Measurements from ENCODE around the gene SH3GLB2. TPM values are rescaled to one million over a fixed set of nuclear protein-coding genes. Genes with fewer than 3 reads are reported as not detected.
A peak's percentile ranks its signal among the peaks of the same experiment; 100 is the strongest.

Gene SH3GLB2
- polyA plus RNA-seq (ENCODE audit: insufficient read length in 4 of 4): 100 to 1,000 TPM; 102 to 194 (median 137) TPM

GRCh38 chr9:129028192-129028966, at the start of gene SH3GLB2:
SH3GLB2 (minus strand) TSS chr9:129028331; CDS start chr9:129028154, 177 bp downstream.
- DNase-seq (ENCODE audit: low read depth in 4 of 4, low spot score in 2 of 4): peak in 3 of 4 donors; percentile 79 to 87 (median 81)

GRCh38 chr9:129077236-129077635, 49.1 kb upstream of the SH3GLB2 start:
- DNase-seq (ENCODE audit: low read depth in 4 of 4, low spot score in 2 of 4): no peak

GRCh38 chr9:129076640-129077037, 48.5 kb upstream of the SH3GLB2 start:
- no peak for DNase-seq (ENCODE audit: low read depth in 4 of 4, low spot score in 2 of 4)

- no peak for DNase-seq (ENCODE audit: low read depth in 4 of 4, low spot score in 2 of 4)
Observed at GRCh38 chr9:129075996-129076639, 48.0 kb upstream of the SH3GLB2 start.

- DNase-seq (ENCODE audit: low read depth in 4 of 4, low spot score in 2 of 4): no peak
Observed at GRCh38 chr9:129074106-129074505, 46.0 kb upstream of the SH3GLB2 start.

- DNase-seq (ENCODE audit: low read depth in 4 of 4, low spot score in 2 of 4): no peak
Observed at GRCh38 chr9:129073404-129073803, 45.3 kb upstream of the SH3GLB2 start.

GRCh38 chr9:129072171-129072570, 44.0 kb upstream of the SH3GLB2 start:
- no peak for DNase-seq (ENCODE audit: low read depth in 4 of 4, low spot score in 2 of 4)

GRCh38 chr9:129071526-129072126, 43.5 kb upstream of the SH3GLB2 start:
- DNase-seq (ENCODE audit: low read depth in 4 of 4, low spot score in 2 of 4): no peak

GRCh38 chr9:129070696-129071525, 42.8 kb upstream of the SH3GLB2 start:
- no peak for DNase-seq (ENCODE audit: low read depth in 4 of 4, low spot score in 2 of 4)

- DNase-seq (ENCODE audit: low read depth in 4 of 4, low spot score in 2 of 4): no peak
Observed at GRCh38 chr9:129069862-129070641, 41.9 kb upstream of the SH3GLB2 start.

GRCh38 chr9:129068990-129069861, 41.1 kb upstream of the SH3GLB2 start:
- DNase-seq (ENCODE audit: low read depth in 4 of 4, low spot score in 2 of 4): no peak

- no peak for DNase-seq (ENCODE audit: low read depth in 4 of 4, low spot score in 2 of 4)
Observed at GRCh38 chr9:129068110-129068509, 40.0 kb upstream of the SH3GLB2 start.

- DNase-seq (ENCODE audit: low read depth in 4 of 4, low spot score in 2 of 4): no peak
Observed at GRCh38 chr9:129064499-129064908, 36.4 kb upstream of the SH3GLB2 start.

- no peak for DNase-seq (ENCODE audit: low read depth in 4 of 4, low spot score in 2 of 4)
Observed at GRCh38 chr9:129063061-129063460, 34.9 kb upstream of the SH3GLB2 start.

GRCh38 chr9:129060991-129061390, 32.9 kb upstream of the SH3GLB2 start:
- no peak for DNase-seq (ENCODE audit: low read depth in 4 of 4, low spot score in 2 of 4)

- no peak for DNase-seq (ENCODE audit: low read depth in 4 of 4, low spot score in 2 of 4)
Observed at GRCh38 chr9:129059796-129060785, 32.0 kb upstream of the SH3GLB2 start.

- no peak for DNase-seq (ENCODE audit: low read depth in 4 of 4, low spot score in 2 of 4)
Observed at GRCh38 chr9:129058965-129059795, 31.0 kb upstream of the SH3GLB2 start.

Data from left renal cortex interstitium (tissue), 4 donors.